Measurements from ENCODE around the gene SLC8A1.

GRCh38 chr2:40318921-40319320, 133.0 kb downstream of the SLC8A1 start:
- TF ChIP-seq EP300 (IDR thresholded peaks at IDR 0.05) (no peak), CTCF (IDR thresholded peaks at IDR 0.05) (no peak), POLR2A (IDR thresholded peaks at IDR 0.05) (no peak)
